Measurements from ENCODE around the gene PXDN.
A peak's percentile ranks its signal among the peaks of the same experiment; 100 is the strongest.
"Not testable (repeated sequence)": the region's sequence is repeated elsewhere in the genome, so short reads cannot be mapped to it uniquely, and the experiment has no call there.

PXDN gene

GRCh38 chr2:1781291-1782080, 37.2 kb upstream of the PXDN start:
- no peak for TF ChIP-seq GATA1 (IDR thresholded peaks at IDR 0.05; ENCODE audit: low read depth, low read length)
- no peak for TF ChIP-seq POLR2A (IDR thresholded peaks at IDR 0.05; ENCODE audit: low read length)
- no peak for DNase-seq

- TF ChIP-seq POLR2A (IDR thresholded peaks at IDR 0.05; ENCODE audit: low read length), result no peak
- no peak for TF ChIP-seq GATA1 (IDR thresholded peaks at IDR 0.05; ENCODE audit: low read depth, low read length)
Measured at GRCh38 chr2:1780693-1781092, 36.4 kb upstream of the PXDN start.

GRCh38 chr2:1780054-1780453, 35.7 kb upstream of the PXDN start:
- DNase-seq, result not testable (repeated sequence)

More at GRCh38 chr2:1780693-1781092, 36.4 kb upstream of the PXDN start:
- DNase-seq, result no peak

GRCh38 chr2:1778566-1778965, 34.3 kb upstream of the PXDN start:
- no peak for TF ChIP-seq GATA1 (IDR thresholded peaks at IDR 0.05; ENCODE audit: low read depth, low read length)
- no peak for TF ChIP-seq POLR2A (IDR thresholded peaks at IDR 0.05; ENCODE audit: low read length)

GRCh38 chr2:1777781-1778180, 33.5 kb upstream of the PXDN start:
- TF ChIP-seq GATA1 (IDR thresholded peaks at IDR 0.05; ENCODE audit: low read depth, low read length) (no peak), POLR2A (IDR thresholded peaks at IDR 0.05; ENCODE audit: low read length) (no peak)
- no peak for DNase-seq

More at GRCh38 chr2:1778566-1778965, 34.3 kb upstream of the PXDN start:
- DNase-seq, result no peak

GRCh38 chr2:1777156-1777555, 32.8 kb upstream of the PXDN start:
- TF ChIP-seq POLR2A (IDR thresholded peaks at IDR 0.05; ENCODE audit: low read length) (no peak), GATA1 (IDR thresholded peaks at IDR 0.05; ENCODE audit: low read depth, low read length) (no peak)

GRCh38 chr2:1775511-1776035, 31.3 kb upstream of the PXDN start:
- TF ChIP-seq POLR2A (IDR thresholded peaks at IDR 0.05; ENCODE audit: low read length), result no peak

More at GRCh38 chr2:1777156-1777555, 32.8 kb upstream of the PXDN start:
- DNase-seq, result no peak

GRCh38 chr2:1774929-1775328, 30.6 kb upstream of the PXDN start:
- TF ChIP-seq GATA1 (IDR thresholded peaks at IDR 0.05; ENCODE audit: low read depth, low read length) (no peak), POLR2A (IDR thresholded peaks at IDR 0.05; ENCODE audit: low read length) (no peak)
- DNase-seq, result no peak

More at GRCh38 chr2:1775511-1776035, 31.3 kb upstream of the PXDN start:
- DNase-seq, result no peak

GRCh38 chr2:1773883-1774282, 29.6 kb upstream of the PXDN start:
- DNase-seq, result no peak
- no peak for TF ChIP-seq GATA1 (IDR thresholded peaks at IDR 0.05; ENCODE audit: low read depth, low read length)
- TF ChIP-seq POLR2A (IDR thresholded peaks at IDR 0.05; ENCODE audit: low read length), result no peak

- DNase-seq, result no peak
- TF ChIP-seq POLR2A (IDR thresholded peaks at IDR 0.05; ENCODE audit: low read length), result no peak
- TF ChIP-seq GATA1 (IDR thresholded peaks at IDR 0.05; ENCODE audit: low read depth, low read length), result no peak
Measured at GRCh38 chr2:1772471-1773267, 28.4 kb upstream of the PXDN start.

GRCh38 chr2:1771626-1772280, 27.4 kb upstream of the PXDN start:
- DNase-seq, result no peak
- TF ChIP-seq POLR2A (IDR thresholded peaks at IDR 0.05; ENCODE audit: low read length), result no peak

- TF ChIP-seq GATA1 (IDR thresholded peaks at IDR 0.05; ENCODE audit: low read depth, low read length) (no peak), POLR2A (IDR thresholded peaks at IDR 0.05; ENCODE audit: low read length) (no peak)
- DNase-seq, result no peak
Measured at GRCh38 chr2:1770566-1771380, 26.5 kb upstream of the PXDN start.

GRCh38 chr2:1769703-1770422, 25.5 kb upstream of the PXDN start:
- peak; percentile 29 to 66 for DNase-seq
- TF ChIP-seq POLR2A (IDR thresholded peaks at IDR 0.05; ENCODE audit: low read length), result no peak
- no peak for TF ChIP-seq GATA1 (IDR thresholded peaks at IDR 0.05; ENCODE audit: low read depth, low read length)
